Suprapubic skin (tissue), 4 donors: ENCODE results near the gene LAMC3.

ENCODE experiments used
- EP300 ChIP-seq: sonication (generic); formaldehyde crosslinking; IDR thresholded peaks from one replicate; pipeline ENCODE4 v1.6.1; 2017; ENCODE audit warnings: antibody characterized with exemption
- POLR2AphosphoS5 ChIP-seq, 3 donors: sonication (generic); formaldehyde crosslinking; IDR thresholded peaks; one replicate each; pipeline ENCODE4 v1.6.1; 2017; ENCODE audit warnings: antibody characterized with exemption in 3 of 3
- TF ChIP-seq, protein P1 (sequence below), 2 donors: fragments of 200-600 bp in 1 of 2; fragments of 450-650 bp in 1 of 2; sonication (generic) in 1 of 2; IDR thresholded peaks; one replicate each; pipeline ENCODE4 v1.5.1; 2016 to 2019; ENCODE audit warnings: antibody characterized with exemption in 2 of 2, mild to moderate bottlenecking in 1 of 2, moderate library complexity in 1 of 2

DNA sequence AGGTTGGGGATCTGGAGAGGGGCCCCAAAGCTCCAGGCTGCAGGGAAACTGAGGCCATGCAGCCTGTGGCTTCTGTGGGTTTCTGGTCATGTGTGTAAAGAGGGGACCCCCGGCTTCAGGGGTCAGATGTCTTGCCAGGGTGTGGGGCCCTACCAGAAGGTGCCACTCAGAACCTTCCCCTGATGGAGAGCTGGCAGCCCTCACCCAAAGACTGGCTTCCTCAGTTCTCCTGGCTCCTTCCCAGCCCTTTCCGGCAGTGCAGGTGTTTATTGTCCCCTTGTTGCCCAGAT, 11.6 kb upstream of the LAMC3 start:
- no peak for TF ChIP-seq EP300
- TF ChIP-seq, protein P1, sequence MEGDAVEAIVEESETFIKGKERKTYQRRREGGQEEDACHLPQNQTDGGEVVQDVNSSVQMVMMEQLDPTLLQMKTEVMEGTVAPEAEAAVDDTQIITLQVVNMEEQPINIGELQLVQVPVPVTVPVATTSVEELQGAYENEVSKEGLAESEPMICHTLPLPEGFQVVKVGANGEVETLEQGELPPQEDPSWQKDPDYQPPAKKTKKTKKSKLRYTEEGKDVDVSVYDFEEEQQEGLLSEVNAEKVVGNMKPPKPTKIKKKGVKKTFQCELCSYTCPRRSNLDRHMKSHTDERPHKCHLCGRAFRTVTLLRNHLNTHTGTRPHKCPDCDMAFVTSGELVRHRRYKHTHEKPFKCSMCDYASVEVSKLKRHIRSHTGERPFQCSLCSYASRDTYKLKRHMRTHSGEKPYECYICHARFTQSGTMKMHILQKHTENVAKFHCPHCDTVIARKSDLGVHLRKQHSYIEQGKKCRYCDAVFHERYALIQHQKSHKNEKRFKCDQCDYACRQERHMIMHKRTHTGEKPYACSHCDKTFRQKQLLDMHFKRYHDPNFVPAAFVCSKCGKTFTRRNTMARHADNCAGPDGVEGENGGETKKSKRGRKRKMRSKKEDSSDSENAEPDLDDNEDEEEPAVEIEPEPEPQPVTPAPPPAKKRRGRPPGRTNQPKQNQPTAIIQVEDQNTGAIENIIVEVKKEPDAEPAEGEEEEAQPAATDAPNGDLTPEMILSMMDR (IDR thresholded peaks at IDR 0.05) = no peak
- no peak for TF ChIP-seq POLR2AphosphoS5 (IDR thresholded peaks at IDR 0.05)
